Activated naive CD8-positive, alpha-beta T cell treated with anti-CD3 and anti-CD28 coated beads, Interleukin-2, amount 50 U/mL, for 16 hours (primary cell): ENCODE data around the gene NPEPPS.
"Not testable (repeated sequence)": the region's sequence is repeated elsewhere in the genome, so short reads cannot be mapped to it uniquely, and the experiment has no call there.

Experiments
- DNase-seq: peaks from one replicate; pipeline ENCODE4 v3.0.0-alpha.2; 2020; ENCODE audit warnings: low read depth, low spot score

NPEPPS gene

GRCh38 chr17:47530557-47531232 is at the start of gene NPEPPS:
Gene NPEPPS (plus strand): TSS chr17:47531108. CDS start chr17:47531301, 193 bp downstream.
- peak; percentile 74 for DNase-seq

GRCh38 chr17:47491841-47492212 is 39.1 kb upstream of the NPEPPS start:
- not testable (repeated sequence) for DNase-seq

- DNase-seq: not testable (repeated sequence)
These were observed 31.8 kb upstream of the NPEPPS start for GRCh38 chr17:47499074-47499473.

DNA sequence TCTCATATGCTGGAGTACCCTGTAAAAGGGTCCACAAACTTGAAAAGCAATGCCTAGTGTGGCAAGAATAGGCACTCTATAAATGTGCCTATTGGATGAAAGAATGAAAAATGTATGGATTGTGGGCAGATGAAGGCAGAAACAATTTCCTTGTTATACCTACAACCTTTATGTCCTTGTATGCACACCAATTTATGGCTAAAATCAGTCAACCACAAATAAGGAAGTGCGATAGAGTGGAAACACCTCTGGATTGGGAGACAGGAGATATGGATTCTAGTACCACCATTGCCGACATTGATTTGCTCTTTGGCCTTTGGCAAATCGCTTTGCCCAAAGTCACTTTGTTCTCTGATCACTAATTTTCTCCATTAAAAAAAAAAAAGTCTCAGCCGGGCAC is 31.4 kb upstream of the NPEPPS start:
- not testable (repeated sequence) for DNase-seq

DNA sequence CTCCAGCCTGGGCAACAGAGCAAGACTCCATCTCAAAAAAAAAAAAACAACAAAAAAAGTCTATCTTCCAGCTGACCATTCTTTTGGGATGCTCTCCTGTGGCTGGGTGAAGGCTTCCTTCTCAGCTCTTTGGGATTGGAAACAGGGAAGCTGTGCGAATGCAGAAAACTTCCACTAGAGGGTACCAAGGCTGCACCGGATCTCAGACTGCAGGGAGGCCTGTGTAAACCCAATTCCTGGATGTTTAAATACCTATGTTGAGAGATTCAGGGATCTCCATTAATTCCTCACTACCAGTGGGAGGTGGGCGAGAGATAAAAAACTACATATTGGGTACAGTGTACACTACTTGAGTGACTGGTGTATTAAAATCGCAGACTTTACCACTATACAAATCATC is 30.3 kb upstream of the NPEPPS start:
- not testable (repeated sequence) for DNase-seq

DNA sequence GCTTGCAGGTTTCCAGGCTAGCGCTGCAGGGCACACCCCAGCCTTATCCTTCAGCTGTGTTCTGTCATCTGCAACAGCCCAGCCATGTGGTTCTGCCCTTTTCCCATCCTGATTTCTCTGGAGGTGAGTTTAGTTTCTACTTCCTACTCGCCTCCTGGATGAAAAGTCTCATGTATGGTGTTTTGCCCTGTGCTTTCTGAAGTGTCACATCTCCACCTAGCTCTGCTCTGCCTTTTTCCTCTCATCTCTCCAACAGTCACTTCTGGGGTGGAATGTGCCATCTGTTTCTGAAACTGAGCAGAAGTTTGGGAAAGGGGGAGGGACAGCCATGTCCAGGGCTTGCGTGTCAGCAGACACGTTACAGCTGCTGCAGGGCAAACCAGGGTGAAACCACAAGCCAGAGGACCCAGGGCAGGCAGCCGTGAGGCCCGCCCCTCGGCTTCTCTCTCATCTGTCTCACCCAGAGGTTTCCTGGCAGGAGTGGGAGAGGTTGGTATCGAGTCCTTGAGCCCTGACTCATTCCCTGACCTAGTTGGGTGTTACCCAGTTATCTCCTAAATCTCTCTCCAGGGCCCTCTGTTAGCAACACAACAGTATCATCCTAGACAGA is 28.7 kb upstream of the NPEPPS start:
- DNase-seq: not testable (repeated sequence)

DNA sequence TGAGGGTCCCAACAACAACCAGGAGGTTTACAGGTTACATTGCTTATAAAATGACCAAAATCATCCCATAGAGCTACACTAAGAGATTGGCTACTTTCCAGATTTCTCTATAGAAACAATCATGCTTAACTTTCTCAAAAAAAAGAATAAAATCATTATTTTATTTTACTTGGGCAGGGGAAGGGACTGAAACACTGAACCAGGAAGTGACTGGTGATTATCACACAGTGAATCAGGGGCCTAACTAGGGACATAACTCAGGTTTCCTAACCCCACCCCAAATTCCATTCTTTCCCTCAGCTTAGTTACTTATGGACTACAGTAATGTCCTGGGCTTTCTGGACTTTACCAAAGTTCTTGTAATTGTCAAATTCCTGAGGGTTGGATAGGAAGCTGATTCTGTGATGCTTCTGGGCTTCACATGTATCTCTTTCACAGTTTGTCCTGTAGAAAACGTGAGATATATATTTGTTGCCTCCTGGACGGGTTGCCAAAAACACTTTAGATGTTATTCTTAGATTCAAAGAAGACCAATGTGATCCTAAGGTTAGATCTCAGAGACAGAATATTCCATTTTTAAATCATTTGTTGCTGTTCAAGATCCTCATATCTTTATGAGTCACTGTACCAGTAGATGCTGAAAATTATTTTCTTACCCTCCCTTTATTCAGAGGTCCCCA is 28.0 kb upstream of the NPEPPS start:
- DNase-seq: not testable (repeated sequence)

GRCh38 chr17:47511701-47512146 is 19.2 kb upstream of the NPEPPS start:
- not testable (repeated sequence) for DNase-seq

GRCh38 chr17:47513301-47513700 is 17.6 kb upstream of the NPEPPS start:
- not testable (repeated sequence) for DNase-seq

DNA sequence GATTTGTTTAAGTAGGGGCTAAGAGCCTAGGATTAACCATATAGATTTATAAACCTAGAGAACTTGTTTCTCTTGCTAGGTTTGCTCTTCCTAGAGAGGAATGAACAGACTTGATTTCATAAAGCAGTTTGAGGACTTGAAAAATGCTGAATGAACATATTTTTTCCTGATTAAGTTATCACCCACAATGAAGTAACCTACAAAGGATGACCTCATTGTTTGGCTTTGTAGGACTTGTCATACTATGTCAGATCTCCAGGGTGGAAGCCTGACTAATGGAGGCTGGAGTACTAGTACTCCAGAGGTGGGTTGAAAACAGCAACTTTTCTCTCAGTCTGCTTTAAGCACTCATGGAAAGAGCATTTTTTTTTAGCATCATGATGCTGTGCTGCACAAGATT is 12.0 kb upstream of the NPEPPS start:
- DNase-seq: not testable (repeated sequence)

- not testable (repeated sequence) for DNase-seq
These were observed 11.5 kb upstream of the NPEPPS start for GRCh38 chr17:47519365-47519764.

DNA sequence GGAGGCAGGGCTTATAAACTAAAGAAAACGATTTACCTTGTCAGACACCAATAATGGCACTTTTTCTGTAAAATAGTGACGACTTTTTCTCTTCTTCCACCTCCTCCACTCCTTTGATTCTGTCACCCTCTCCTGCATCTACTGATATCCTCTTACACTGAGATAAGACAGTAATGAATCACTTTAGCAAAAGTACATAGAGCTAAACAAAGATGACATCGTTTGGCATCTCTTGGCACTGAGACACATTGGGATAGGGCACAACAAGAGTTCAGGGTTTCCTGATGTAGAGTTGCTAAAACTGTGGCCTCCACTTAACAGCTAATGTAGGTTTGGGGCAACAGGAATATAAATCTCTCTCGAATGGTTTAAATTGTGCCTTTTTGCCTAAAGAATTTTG is 10.6 kb upstream of the NPEPPS start:
- DNase-seq: not testable (repeated sequence)

- DNase-seq: not testable (repeated sequence)
These were observed 9.5 kb upstream of the NPEPPS start for GRCh38 chr17:47521434-47521833.

DNA sequence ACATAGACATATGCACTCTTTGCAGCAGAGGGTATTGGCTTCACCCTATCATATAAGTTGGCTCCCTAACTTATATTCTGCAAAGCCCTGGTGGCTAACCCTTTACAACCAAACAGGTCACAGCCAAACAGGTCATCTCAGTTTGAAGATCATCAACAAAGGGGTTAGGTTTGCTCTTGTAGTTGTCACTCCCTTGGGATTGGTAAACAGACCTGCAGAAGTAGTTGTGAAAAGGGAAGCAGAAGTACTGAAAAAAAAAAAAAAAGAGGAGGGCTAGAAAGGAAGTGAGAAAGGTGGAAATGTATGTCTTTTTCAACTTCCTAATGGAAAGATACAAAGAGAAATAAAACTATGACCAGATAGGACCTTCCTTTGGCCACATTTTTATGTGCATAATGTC is 8.6 kb upstream of the NPEPPS start:
- DNase-seq: not testable (repeated sequence)

DNA sequence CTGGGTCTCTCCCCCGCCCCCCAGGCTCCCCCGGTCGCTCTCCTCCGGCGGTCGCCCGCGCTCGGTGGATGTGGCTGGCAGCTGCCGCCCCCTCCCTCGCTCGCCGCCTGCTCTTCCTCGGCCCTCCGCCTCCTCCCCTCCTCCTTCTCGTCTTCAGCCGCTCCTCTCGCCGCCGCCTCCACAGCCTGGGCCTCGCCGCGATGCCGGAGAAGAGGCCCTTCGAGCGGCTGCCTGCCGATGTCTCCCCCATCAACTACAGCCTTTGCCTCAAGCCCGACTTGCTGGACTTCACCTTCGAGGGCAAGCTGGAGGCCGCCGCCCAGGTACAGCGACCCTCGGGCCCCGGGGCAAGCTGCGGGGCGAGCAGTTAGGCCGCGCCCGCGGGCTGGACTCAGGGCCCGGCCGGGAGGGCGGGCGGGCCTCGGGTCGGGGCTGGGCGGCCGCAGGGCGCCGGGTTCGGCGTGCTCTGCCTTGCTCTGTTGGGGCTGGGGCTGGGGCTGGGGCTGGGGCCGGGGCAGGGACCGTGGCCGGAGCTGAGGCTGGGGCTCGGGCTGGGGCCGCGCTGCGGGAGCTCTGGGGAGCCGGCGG is 419 bp downstream of the NPEPPS start:
- not testable (repeated sequence) for DNase-seq

GRCh38 chr17:47539085-47539484 is 8.2 kb downstream of the NPEPPS start:
- DNase-seq: not testable (repeated sequence)

GRCh38 chr17:47541676-47542075 is 10.8 kb downstream of the NPEPPS start:
- DNase-seq: not testable (repeated sequence)

DNA sequence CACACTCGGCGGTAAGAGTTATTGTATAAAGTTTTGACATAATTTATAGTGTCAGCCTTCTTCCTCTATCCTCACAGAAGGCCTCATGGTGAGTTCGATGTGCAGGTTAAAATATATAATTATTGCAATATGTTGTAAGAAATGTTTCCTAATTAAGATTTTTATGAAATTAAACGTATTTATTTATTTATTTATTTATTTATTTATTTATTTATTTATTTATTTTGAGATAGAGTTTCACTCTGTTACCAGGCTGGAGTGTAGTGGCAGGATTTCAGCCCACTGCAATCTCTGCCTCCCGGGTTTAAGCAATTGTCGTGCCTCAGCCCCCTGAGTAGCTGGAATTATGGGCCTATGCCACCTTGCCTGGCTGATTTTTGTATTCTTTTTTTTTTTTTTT is 13.4 kb downstream of the NPEPPS start:
- not testable (repeated sequence) for DNase-seq

- DNase-seq: not testable (repeated sequence)
These were observed 23.8 kb downstream of the NPEPPS start for GRCh38 chr17:47554733-47555132.

- DNase-seq: not testable (repeated sequence)
These were observed 25.2 kb downstream of the NPEPPS start for GRCh38 chr17:47556108-47556507.

DNA sequence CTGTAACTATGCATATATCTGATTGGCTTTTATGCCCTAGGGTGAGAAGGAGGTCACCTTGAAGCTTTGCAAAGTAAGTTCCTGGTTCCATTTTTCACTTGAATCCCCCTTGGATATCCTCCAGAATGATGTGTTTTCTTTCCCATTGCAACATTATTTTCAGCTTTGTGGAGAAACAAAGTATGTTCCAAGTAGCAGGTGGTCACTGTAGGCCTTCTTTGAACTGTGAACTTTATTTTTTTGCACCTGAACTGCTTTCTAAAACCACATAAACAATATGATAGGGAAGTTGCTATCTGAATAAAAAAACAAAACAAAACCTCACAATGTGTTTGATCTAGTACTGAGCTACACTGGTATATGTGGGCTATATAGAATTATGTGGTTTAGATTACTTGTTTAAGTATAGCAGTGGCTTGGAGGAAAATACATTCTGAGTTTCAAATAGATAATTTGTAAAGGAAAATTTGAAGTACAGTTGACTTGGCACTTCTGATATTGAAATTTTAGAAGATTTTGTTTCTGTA is 29.7 kb downstream of the NPEPPS start:
- not testable (repeated sequence) for DNase-seq
